ENCODE results near the gene ZNF43. TPM values are rescaled to one million over a fixed set of nuclear protein-coding genes. Genes with fewer than 3 reads are reported as not detected.
"Not testable (repeated sequence)": the region's sequence is repeated elsewhere in the genome, so short reads cannot be mapped to it uniquely, and the experiment has no call there.

Gene ZNF43
- polyA plus RNA-seq, 10 donors, result 9.9 to 15.0 (median 13.6) TPM

GRCh38 chr19:21823224-21823623 lies 12.8 kb downstream of the ZNF43 start:
- no peak for DNase-seq

- DNase-seq, result no peak
Observed at GRCh38 chr19:21812448-21812847, 23.5 kb downstream of the ZNF43 start.

- not testable (repeated sequence) for DNase-seq
Observed at GRCh38 chr19:21808400-21809000, 27.5 kb downstream of the ZNF43 start.

- no peak for DNase-seq
Observed at GRCh38 chr19:21789466-21790085, 46.4 kb downstream of the ZNF43 start.

- no peak for DNase-seq
Observed at GRCh38 chr19:21786936-21787335, 49.0 kb downstream of the ZNF43 start.

- DNase-seq, result not testable (repeated sequence)
Observed at GRCh38 chr19:21775792-21776191, 60.2 kb downstream of the ZNF43 start.

- DNase-seq, result peak; percentile 95 to 97 (median 96)
Observed at GRCh38 chr19:21767065-21767800, 68.7 kb downstream of the ZNF43 start, which contains the start of gene ZNF100. Gene ZNF100, minus strand, starts transcription at chr19:21767579. Its CDS starts 150 bp downstream, at chr19:21767429.

GRCh38 chr19:21766705-21767064 lies 69.3 kb downstream of the ZNF43 start:
- not testable (repeated sequence) for DNase-seq

GRCh38 chr19:21765151-21765550 lies 70.8 kb downstream of the ZNF43 start:
- DNase-seq, result no peak

- not testable (repeated sequence) for DNase-seq
Observed at GRCh38 chr19:21761547-21761946, 74.4 kb downstream of the ZNF43 start.

- no peak for DNase-seq
Observed at GRCh38 chr19:21758296-21758695, 77.7 kb downstream of the ZNF43 start.

- not testable (repeated sequence) for DNase-seq
Observed at GRCh38 chr19:21755555-21755954, 80.4 kb downstream of the ZNF43 start.

Other genes starting within 250 kb of the ZNF43 start
- 10 to 100 TPM in 2 of 10 donors, 1 to 10 TPM in 8; 4.5 to 11.0 (median 6.7) TPM for gene ZNF100, start 68.6 kb downstream of the ZNF43 start, polyA plus RNA-seq (ENCODE audit: insufficient read length in 10 of 10)
- 1 to 10 TPM in 4 of 10 donors, under 1 TPM in 6; 0.39 to 1.7 (median 0.66) TPM for gene ZNF208, start 174.8 kb upstream of the ZNF43 start, polyA plus RNA-seq (ENCODE audit: insufficient read length in 10 of 10)
- 1 to 10 TPM in 9 of 10 donors, under 1 TPM in 1; 0.49 to 2.6 (median 1.4) TPM for gene ZNF257, start 216.3 kb upstream of the ZNF43 start, polyA plus RNA-seq (ENCODE audit: insufficient read length in 10 of 10)

All from muscle of back (tissue), 11 donors.